SK-N-SH treated with all-trans-retinoic acid at 6 μM for 48 hours (cell line): ENCODE data around the gene NBEAL1.
"Not testable (repeated sequence)": the region's sequence is repeated elsewhere in the genome, so short reads cannot be mapped to it uniquely, and the experiment has no call there.

ENCODE experiments used
- ATAC-seq: fragments of 200-7000 bp; cut with Tn5 transposase; 3 replicates; pipeline ENCODE4 v1.9.1; 2020; ENCODE audit warnings: mild to moderate bottlenecking, moderate library complexity
- ARNTL ChIP-seq: fragments of 450-650 bp; formaldehyde crosslinking; IDR thresholded peaks from 2 replicates; pipeline ENCODE4 v1.5.0; 2020; ENCODE audit warnings: low read depth, mild to moderate bottlenecking, moderate library complexity, borderline replicate concordance
- CSDC2 ChIP-seq: fragments of 250-450 bp; sonication (Bioruptor Pico); IDR thresholded peaks from 2 replicates; pipeline ENCODE4 v1.5.0; 2020; ENCODE audit warnings: mild to moderate bottlenecking, moderate library complexity
- ESRRG ChIP-seq: fragments of 250-450 bp; sonication (Bioruptor Pico); IDR thresholded peaks from 2 replicates; pipeline ENCODE4 v1.6.1; 2021; ENCODE audit warnings: mild to moderate bottlenecking
- ISL1 ChIP-seq: fragments of 250-450 bp; sonication (Bioruptor Pico); IDR thresholded peaks from 2 replicates; pipeline ENCODE4 v2.1.2; 2022; ENCODE audit warnings: mild to moderate bottlenecking, moderate library complexity
- OSR1 ChIP-seq: fragments of 250-450 bp; sonication (Bioruptor Pico); IDR thresholded peaks from 2 replicates; pipeline ENCODE4 v1.8.0; 2022; ENCODE audit warnings: moderate library complexity, mild to moderate bottlenecking, inconsistent platforms
- POU6F1 ChIP-seq: fragments of 250-450 bp; sonication (Bioruptor Pico); IDR thresholded peaks from 2 replicates; pipeline ENCODE4 v1.8.0; 2021; ENCODE audit warnings: low read depth, mild to moderate bottlenecking, moderate library complexity, borderline replicate concordance
- PPARA ChIP-seq: fragments of 250-450 bp; sonication (Bioruptor Pico); IDR thresholded peaks from 2 replicates; pipeline ENCODE4 v1.5.0; 2020; ENCODE audit warnings: mild to moderate bottlenecking, borderline replicate concordance
- RARB ChIP-seq: fragments of 250-450 bp; sonication (Bioruptor Pico); IDR thresholded peaks from 2 replicates; pipeline ENCODE4 v1.8.0; 2021; ENCODE audit warnings: mild to moderate bottlenecking, moderate library complexity
- TOX ChIP-seq: fragments of 250-450 bp; sonication (Bioruptor Pico); IDR thresholded peaks from 2 replicates; pipeline ENCODE4 v1.8.0; 2021; ENCODE audit warnings: mild to moderate bottlenecking, moderate library complexity, borderline replicate concordance
- ZFP3 ChIP-seq: fragments of 250-450 bp; sonication (Bioruptor Pico); IDR thresholded peaks from 2 replicates; pipeline ENCODE4 v1.5.0; 2020; ENCODE audit warnings: mild to moderate bottlenecking, moderate library complexity
- ZFP30 ChIP-seq: fragments of 450-650 bp; formaldehyde crosslinking; IDR thresholded peaks from 2 replicates; pipeline ENCODE4 v1.5.0; 2022; ENCODE audit warnings: mild to moderate bottlenecking, moderate library complexity
- ZNF565 ChIP-seq: fragments of 450-650 bp; formaldehyde crosslinking; conservative IDR thresholded peaks from 2 replicates; pipeline ENCODE4 v1.5.0; 2020; ENCODE audit warnings: low read depth, mild to moderate bottlenecking, moderate library complexity
- ZNF70 ChIP-seq: fragments of 450-650 bp; formaldehyde crosslinking; IDR thresholded peaks from 2 replicates; pipeline ENCODE4 v1.5.0; 2020; ENCODE audit warnings: mild to moderate bottlenecking, moderate library complexity
- ZNF8 ChIP-seq: fragments of 450-650 bp; formaldehyde crosslinking; IDR thresholded peaks from 2 replicates; pipeline ENCODE4 v1.5.0; 2020; ENCODE audit warnings: mild to moderate bottlenecking, moderate library complexity
- TF ChIP-seq, protein P1 (sequence below): fragments of 250-450 bp; sonication (Bioruptor Pico); IDR thresholded peaks from 2 replicates; pipeline ENCODE4 v1.5.1; 2021; ENCODE audit warnings: mild to moderate bottlenecking, moderate library complexity
- TF ChIP-seq, protein P2 (sequence below): fragments of 250-450 bp; sonication (Bioruptor Pico); IDR thresholded peaks from 2 replicates; pipeline ENCODE4 v1.8.0; 2020; ENCODE audit warnings: mild to moderate bottlenecking, moderate library complexity, borderline replicate concordance
- TF ChIP-seq, protein P3 (sequence below): fragments of 250-450 bp; sonication (Bioruptor Pico); IDR thresholded peaks from 2 replicates; pipeline ENCODE4 v1.5.1; 2020; ENCODE audit warnings: low read depth, mild to moderate bottlenecking, moderate library complexity

The NBEAL1 gene

DNA sequence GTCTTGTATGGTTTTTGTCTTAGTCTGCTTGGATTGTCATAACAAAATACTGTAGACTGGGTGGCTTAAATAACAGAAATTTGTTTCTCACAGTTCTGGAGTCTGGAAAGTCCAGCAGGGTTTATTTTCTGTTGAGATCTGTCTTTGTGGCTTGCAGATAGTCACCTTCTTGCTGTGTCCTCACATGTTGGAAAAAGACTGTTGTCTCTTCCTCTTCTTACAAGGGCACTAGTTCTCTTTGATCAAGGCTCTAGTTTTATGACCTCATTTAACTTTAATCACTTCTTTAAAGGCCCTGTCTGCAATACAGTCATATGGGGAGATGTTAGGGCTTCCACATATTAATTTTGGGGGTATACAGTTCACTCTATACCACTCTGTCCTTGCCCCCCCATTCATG, 56.5 kb downstream of the NBEAL1 start (continued):
- TF ChIP-seq TOX (CRISPR knock-in tag) (no peak), POU6F1 (CRISPR knock-in tag) (no peak), ZNF565 (CRISPR knock-in tag) (no peak)

GRCh38 chr2:203072371-203072770, 57.7 kb downstream of the NBEAL1 start:
- TF ChIP-seq PPARA (CRISPR knock-in tag), result no peak
- TF ChIP-seq ZNF565 (CRISPR knock-in tag), result no peak
- no peak for TF ChIP-seq ZFP30 (CRISPR knock-in tag)
- TF ChIP-seq ISL1 (CRISPR knock-in tag), result no peak
- TF ChIP-seq, protein P1, sequence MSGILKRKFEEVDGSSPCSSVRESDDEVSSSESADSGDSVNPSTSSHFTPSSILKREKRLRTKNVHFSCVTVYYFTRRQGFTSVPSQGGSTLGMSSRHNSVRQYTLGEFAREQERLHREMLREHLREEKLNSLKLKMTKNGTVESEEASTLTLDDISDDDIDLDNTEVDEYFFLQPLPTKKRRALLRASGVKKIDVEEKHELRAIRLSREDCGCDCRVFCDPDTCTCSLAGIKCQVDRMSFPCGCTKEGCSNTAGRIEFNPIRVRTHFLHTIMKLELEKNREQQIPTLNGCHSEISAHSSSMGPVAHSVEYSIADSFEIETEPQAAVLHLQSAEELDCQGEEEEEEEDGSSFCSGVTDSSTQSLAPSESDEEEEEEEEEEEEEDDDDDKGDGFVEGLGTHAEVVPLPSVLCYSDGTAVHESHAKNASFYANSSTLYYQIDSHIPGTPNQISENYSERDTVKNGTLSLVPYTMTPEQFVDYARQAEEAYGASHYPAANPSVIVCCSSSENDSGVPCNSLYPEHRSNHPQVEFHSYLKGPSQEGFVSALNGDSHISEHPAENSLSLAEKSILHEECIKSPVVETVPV (CRISPR knock-in tag), result no peak
- TF ChIP-seq RARB, result no peak
- TF ChIP-seq ARNTL (CRISPR knock-in tag), result no peak
- no peak for TF ChIP-seq ESRRG
- TF ChIP-seq, protein P2, sequence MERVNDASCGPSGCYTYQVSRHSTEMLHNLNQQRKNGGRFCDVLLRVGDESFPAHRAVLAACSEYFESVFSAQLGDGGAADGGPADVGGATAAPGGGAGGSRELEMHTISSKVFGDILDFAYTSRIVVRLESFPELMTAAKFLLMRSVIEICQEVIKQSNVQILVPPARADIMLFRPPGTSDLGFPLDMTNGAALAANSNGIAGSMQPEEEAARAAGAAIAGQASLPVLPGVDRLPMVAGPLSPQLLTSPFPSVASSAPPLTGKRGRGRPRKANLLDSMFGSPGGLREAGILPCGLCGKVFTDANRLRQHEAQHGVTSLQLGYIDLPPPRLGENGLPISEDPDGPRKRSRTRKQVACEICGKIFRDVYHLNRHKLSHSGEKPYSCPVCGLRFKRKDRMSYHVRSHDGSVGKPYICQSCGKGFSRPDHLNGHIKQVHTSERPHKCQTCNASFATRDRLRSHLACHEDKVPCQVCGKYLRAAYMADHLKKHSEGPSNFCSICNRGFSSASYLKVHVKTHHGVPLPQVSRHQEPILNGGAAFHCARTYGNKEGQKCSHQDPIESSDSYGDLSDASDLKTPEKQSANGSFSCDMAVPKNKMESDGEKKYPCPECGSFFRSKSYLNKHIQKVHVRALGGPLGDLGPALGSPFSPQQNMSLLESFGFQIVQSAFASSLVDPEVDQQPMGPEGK (CRISPR knock-in tag), result no peak
- TF ChIP-seq ZNF70 (CRISPR knock-in tag), result no peak
- TF ChIP-seq CSDC2 (CRISPR knock-in tag), result no peak
- TF ChIP-seq TOX (CRISPR knock-in tag), result no peak
- TF ChIP-seq OSR1, result no peak
- no peak for TF ChIP-seq ZFP3
- TF ChIP-seq, all 23 proteins: peak for 0
- ATAC-seq, result no peak

- ATAC-seq, result no peak
- TF ChIP-seq ZFP30 (CRISPR knock-in tag) (no peak), ZNF8 (CRISPR knock-in tag) (no peak), ARNTL (CRISPR knock-in tag) (no peak), OSR1 (no peak)
- TF ChIP-seq, all 23 proteins: peak for 0
Measured at GRCh38 chr2:203077451-203077850, 62.8 kb downstream of the NBEAL1 start.

GRCh38 chr2:203080447-203081045, 65.9 kb downstream of the NBEAL1 start:
- ATAC-seq, result no peak
- no peak for TF ChIP-seq ESRRG
- TF ChIP-seq ISL1 (CRISPR knock-in tag), result no peak
- TF ChIP-seq ZNF565 (CRISPR knock-in tag), result no peak
- no peak for TF ChIP-seq ZNF8 (CRISPR knock-in tag)
- TF ChIP-seq, all 23 proteins: peak for 0

- ATAC-seq, result no peak
- TF ChIP-seq, protein P1 (CRISPR knock-in tag), result no peak
- TF ChIP-seq, protein P3, sequence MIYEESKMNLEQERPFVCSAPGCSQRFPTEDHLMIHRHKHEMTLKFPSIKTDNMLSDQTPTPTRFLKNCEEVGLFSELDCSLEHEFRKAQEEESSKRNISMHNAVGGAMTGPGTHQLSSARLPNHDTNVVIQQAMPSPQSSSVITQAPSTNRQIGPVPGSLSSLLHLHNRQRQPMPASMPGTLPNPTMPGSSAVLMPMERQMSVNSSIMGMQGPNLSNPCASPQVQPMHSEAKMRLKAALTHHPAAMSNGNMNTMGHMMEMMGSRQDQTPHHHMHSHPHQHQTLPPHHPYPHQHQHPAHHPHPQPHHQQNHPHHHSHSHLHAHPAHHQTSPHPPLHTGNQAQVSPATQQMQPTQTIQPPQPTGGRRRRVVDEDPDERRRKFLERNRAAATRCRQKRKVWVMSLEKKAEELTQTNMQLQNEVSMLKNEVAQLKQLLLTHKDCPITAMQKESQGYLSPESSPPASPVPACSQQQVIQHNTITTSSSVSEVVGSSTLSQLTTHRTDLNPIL, result no peak
Measured at GRCh38 chr2:203083328-203083727, 68.7 kb downstream of the NBEAL1 start.

GRCh38 chr2:203086381-203086780, 71.7 kb downstream of the NBEAL1 start:
- not testable (repeated sequence) for ATAC-seq

DNA sequence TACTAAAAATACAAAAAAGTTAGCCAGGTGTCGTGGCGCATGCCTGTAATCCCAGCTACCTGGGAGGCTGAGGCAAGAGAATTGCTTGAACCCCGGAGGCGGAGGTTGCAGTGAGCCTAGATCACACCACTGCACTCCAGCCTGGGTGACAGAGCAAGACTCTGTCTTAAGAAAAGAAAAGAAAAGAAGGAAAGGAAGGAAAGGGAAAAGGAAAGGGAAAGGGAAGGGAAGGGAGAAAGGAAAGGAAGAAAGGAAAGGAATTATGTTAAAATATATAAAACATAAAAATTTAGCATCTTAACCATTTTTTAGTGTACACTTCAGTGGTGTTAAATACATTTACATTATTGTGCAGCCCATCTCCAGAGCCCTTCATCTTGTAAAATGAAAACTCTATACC, 76.0 kb downstream of the NBEAL1 start:
- not testable (repeated sequence) for ATAC-seq
